Dedifferentiated amniotic fluid mesenchymal stem cell (primary cell): Measurements from ENCODE around the gene NELL2.
"Not testable (repeated sequence)": the region's sequence is repeated elsewhere in the genome, so short reads cannot be mapped to it uniquely, and the experiment has no call there.

Experiments used
- DNase-seq: peaks from one replicate; pipeline ENCODE4 v3.0.0-alpha.2; 2016; ENCODE audit errors: extremely low spot score

Gene NELL2

GRCh38 chr12:44694017-44694416, 182.1 kb downstream of the NELL2 start:
- DNase-seq = no peak

- no peak for DNase-seq
These were observed 186.5 kb downstream of the NELL2 start for GRCh38 chr12:44689587-44689986.

- not testable (repeated sequence) for DNase-seq
These were observed 189.2 kb downstream of the NELL2 start for GRCh38 chr12:44686821-44687432.

GRCh38 chr12:44677724-44678123, 198.4 kb downstream of the NELL2 start:
- DNase-seq = no peak

- DNase-seq = no peak
These were observed 201.2 kb downstream of the NELL2 start for GRCh38 chr12:44674875-44675274.

- DNase-seq = no peak
These were observed 202.3 kb downstream of the NELL2 start for GRCh38 chr12:44673811-44674210.

- DNase-seq = no peak
These were observed 204.1 kb downstream of the NELL2 start for GRCh38 chr12:44672042-44672441.

GRCh38 chr12:44668443-44668842, 207.7 kb downstream of the NELL2 start:
- DNase-seq = no peak

- DNase-seq = no peak
These were observed 208.7 kb downstream of the NELL2 start for GRCh38 chr12:44667461-44667860.

GRCh38 chr12:44663291-44663690, 212.8 kb downstream of the NELL2 start:
- DNase-seq = no peak

GRCh38 chr12:44655846-44656245, 220.3 kb downstream of the NELL2 start:
- DNase-seq = no peak

- no peak for DNase-seq
These were observed 221.2 kb downstream of the NELL2 start for GRCh38 chr12:44654646-44655639.

- DNase-seq = no peak
These were observed 222.1 kb downstream of the NELL2 start for GRCh38 chr12:44653861-44654527.

- no peak for DNase-seq
These were observed 226.4 kb downstream of the NELL2 start for GRCh38 chr12:44649693-44650092.

GRCh38 chr12:44647917-44648690, 228.0 kb downstream of the NELL2 start:
- DNase-seq = no peak

- DNase-seq = no peak
These were observed 235.5 kb downstream of the NELL2 start for GRCh38 chr12:44640427-44641190.

- no peak for DNase-seq
These were observed 238.2 kb downstream of the NELL2 start for GRCh38 chr12:44637875-44638274.

- no peak for DNase-seq
These were observed 247.9 kb downstream of the NELL2 start for GRCh38 chr12:44628180-44628579.

- DNase-seq = no peak
These were observed 248.5 kb downstream of the NELL2 start for GRCh38 chr12:44627387-44628166.

GRCh38 chr12:44626883-44627282, 249.2 kb downstream of the NELL2 start:
- DNase-seq = no peak
